SK-N-SH (cell line): ENCODE results near the gene SSC4D.

Experiments used
- CHD2 ChIP-seq: fragments of 150-350 bp; IDR thresholded peaks from 2 replicates; pipeline ENCODE4 v1.6.1; 2018; ENCODE audit warnings: low read length; ENCODE audit not compliant: partially characterized antibody
- CTCF ChIP-seq: fragments of 200-600 bp; sonication (generic); IDR thresholded peaks from 2 replicates; pipeline ENCODE4 v1.6.1; 2017; ENCODE audit warnings: antibody characterized with exemption, mild to moderate bottlenecking, moderate library complexity
- EP300 ChIP-seq, 2 experiments: IDR thresholded peaks; 2 replicates each; pipeline versions ENCODE4 v1.4.0 to v1.6.1; 2012; ENCODE audit warnings: borderline replicate concordance in 1 of 2, low read depth in 1 of 2, low read length in 1 of 2
- FOSL2 ChIP-seq: IDR thresholded peaks from 2 replicates; pipeline ENCODE4 v1.4.0; 2012; ENCODE audit warnings: low read depth, mild to moderate bottlenecking, moderate library complexity, borderline replicate concordance
- GATA2 ChIP-seq: sonication (generic); formaldehyde crosslinking; IDR thresholded peaks from 2 replicates; pipeline ENCODE4 v1.5.0; 2020; ENCODE audit warnings: mild to moderate bottlenecking, missing genetic modification reagents
- JUND ChIP-seq: IDR thresholded peaks from 2 replicates; pipeline ENCODE4 v1.4.0; 2012
- POLR2AphosphoS5 ChIP-seq: IDR thresholded peaks from 2 replicates; pipeline ENCODE4 v1.6.1; 2012; ENCODE audit warnings: low read depth, low read length
- SIN3A ChIP-seq: IDR thresholded peaks from 2 replicates; pipeline ENCODE4 v1.6.1; 2012; ENCODE audit warnings: low read depth, mild to moderate bottlenecking, low read length, moderate library complexity, borderline replicate concordance
- TF ChIP-seq, protein P1 (sequence below): IDR thresholded peaks from 2 replicates; pipeline ENCODE4 v1.4.0; 2012; ENCODE audit warnings: low read depth

DNA sequence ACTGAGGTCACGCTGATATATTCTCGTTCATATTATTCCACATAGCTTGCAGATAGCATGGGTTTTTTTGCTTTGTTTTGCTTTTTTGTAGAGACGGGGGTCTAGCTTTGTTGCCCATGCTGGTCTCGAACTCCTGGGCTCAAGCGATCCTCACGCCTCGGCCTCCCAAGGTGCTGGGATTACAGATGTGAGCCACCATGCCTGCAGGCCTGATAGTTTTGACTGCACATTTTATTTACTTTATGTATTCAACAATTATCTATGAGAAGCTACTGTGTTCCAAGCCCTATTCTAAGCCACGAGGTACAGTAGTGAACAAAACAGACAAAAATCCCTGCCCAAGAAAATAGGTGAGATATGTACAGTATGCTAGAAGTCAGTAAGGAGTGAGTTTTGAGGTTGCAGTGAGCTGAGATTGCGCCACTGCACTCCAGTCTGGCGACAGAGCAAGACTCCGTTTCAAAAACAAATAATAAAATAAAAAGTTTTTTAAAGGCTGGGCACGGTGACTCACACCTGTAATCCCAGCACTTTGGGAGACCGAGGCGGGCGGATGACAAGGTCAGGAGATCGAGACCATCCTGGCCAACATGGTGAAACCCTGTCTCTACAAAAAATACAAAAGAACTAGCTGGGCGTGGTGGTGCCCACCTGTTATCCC lies 49.4 kb downstream of the SSC4D start:
- TF ChIP-seq, protein P1, sequence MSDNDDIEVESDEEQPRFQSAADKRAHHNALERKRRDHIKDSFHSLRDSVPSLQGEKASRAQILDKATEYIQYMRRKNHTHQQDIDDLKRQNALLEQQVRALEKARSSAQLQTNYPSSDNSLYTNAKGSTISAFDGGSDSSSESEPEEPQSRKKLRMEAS = no peak
- TF ChIP-seq CTCF (no peak), EP300 (IDR thresholded peaks at IDR 0.05; ENCODE audit: borderline replicate concordance in 1 of 2, low read depth in 1 of 2, low read length in 1 of 2) (no peak), SIN3A (no peak), JUND (no peak), GATA2 (CRISPR knock-in tag) (no peak), CHD2 (no peak), POLR2AphosphoS5 (no peak), FOSL2 (no peak)
